Measurements from ENCODE around the gene MAP3K10. TPM values are rescaled to one million over a fixed set of nuclear protein-coding genes. Genes with fewer than 3 reads are reported as not detected.
A peak's percentile ranks its signal among the peaks of the same experiment; 100 is the strongest.

Gene MAP3K10
- total RNA-seq, 1 experiment from 2014 or later = 11.2 TPM

- ChIA-PET CTCF (interaction anchor here (0.6 kb wide), 1 partner anchor 81 kb away, joined by 4 read pairs; no protein-coding TSS in a partner anchor), POLR2A (ENCODE audit: unreplicated experiment) (no interaction called here)
- H3K9ac ChIP-seq (ENCODE audit: low read length) = no peak overlapping the region
- peaks cover 24% of the 10 kb centered on the region for H3K4me1 ChIP-seq (ENCODE audit: insufficient read depth, low read length)
- H4K20me1 ChIP-seq (ENCODE audit: low read length) = no peaks in the 10 kb centered on the region
- no peak overlapping the region for H3K4me2 ChIP-seq (ENCODE audit: low read length)
- no peaks in the 10 kb centered on the region for H3K9me3 ChIP-seq (ENCODE audit: low read length)
- intact Hi-C loops (cut with micrococcal nuclease) = no loop called here
- TF ChIP-seq EZH2phosphoT487 (IDR thresholded peaks at IDR 0.05; ENCODE audit: borderline replicate concordance, low read length) (no peak), CTCF (conservative IDR thresholded peaks at IDR 0.05; ENCODE audit: low read depth, low read length) (no peak), EZH2 (IDR thresholded peaks at IDR 0.05; ENCODE audit: low read length, unreplicated experiment) (no peak)
- no peaks in the 10 kb centered on the region for H3K9me2 ChIP-seq (replicated peaks; ENCODE audit: low read length)
- peak overlapping the region; percentile 81; the same call in 1 of the 2 replicates for H3K27ac ChIP-seq (ENCODE audit: low read length)
- BruUV-seq (replicated peaks) = no TSS peak
- H3F3A ChIP-seq (ENCODE audit: low read length, unreplicated experiment) = no peaks in the 10 kb centered on the region
- H3K79me2 ChIP-seq (ENCODE audit: low read length) = no peaks in the 10 kb centered on the region
- no peaks in the 10 kb centered on the region for H3K36me3 ChIP-seq (ENCODE audit: low read depth, low read length)
- no peak overlapping the region for H2AFZ ChIP-seq (ENCODE audit: low read length)
- ATAC-seq (no peak), DNase-seq (no peak)
- H3K27me3 ChIP-seq (ENCODE audit: low read length) = no peaks in the 10 kb centered on the region
- no peak overlapping the region for H3K4me3 ChIP-seq (ENCODE audit: low read length)
Measured at GRCh38 chr19:40220674-40221073, 29.4 kb downstream of the MAP3K10 start.

GRCh38 chr19:40221858-40222619 is 30.8 kb downstream of the MAP3K10 start:
- H3K9me2 ChIP-seq (replicated peaks; ENCODE audit: low read length) = no peaks in the 10 kb centered on the region
- H3K36me3 ChIP-seq (ENCODE audit: low read depth, low read length) = no peaks in the 10 kb centered on the region
- intact Hi-C loops (cut with micrococcal nuclease) = no loop called here
- peak; percentile 79 for TF ChIP-seq CTCF (conservative IDR thresholded peaks at IDR 0.05; ENCODE audit: low read depth, low read length)
- TF ChIP-seq EZH2phosphoT487 (IDR thresholded peaks at IDR 0.05; ENCODE audit: borderline replicate concordance, low read length) = no peak
- peak; percentile 55 for ATAC-seq
- H2AFZ ChIP-seq (ENCODE audit: low read length) = no peak overlapping the region
- H3K27me3 ChIP-seq (ENCODE audit: low read length) = no peaks in the 10 kb centered on the region
- no TSS peak for BruUV-seq (replicated peaks)
- H3K79me2 ChIP-seq (ENCODE audit: low read length) = no peaks in the 10 kb centered on the region
- H3K4me3 ChIP-seq (ENCODE audit: low read length) = no peak overlapping the region
- H3K4me1 ChIP-seq (ENCODE audit: insufficient read depth, low read length) = peaks cover 26% of the 10 kb centered on the region
- DNase-seq = peak; percentile 87
- POLR2A ChIA-PET (ENCODE audit: unreplicated experiment) = no interaction called here
- CTCF ChIA-PET = no interaction called here
- H3K9me3 ChIP-seq (ENCODE audit: low read length) = no peaks in the 10 kb centered on the region
- no peak overlapping the region for H3K27ac ChIP-seq (ENCODE audit: low read length)
- no peak overlapping the region for H3K9ac ChIP-seq (ENCODE audit: low read length)
- H3F3A ChIP-seq (ENCODE audit: low read length, unreplicated experiment) = no peaks in the 10 kb centered on the region
- H4K20me1 ChIP-seq (ENCODE audit: low read length) = no peaks in the 10 kb centered on the region
- H3K4me2 ChIP-seq (ENCODE audit: low read length) = no peak overlapping the region

- TF ChIP-seq CTCF (conservative IDR thresholded peaks at IDR 0.05; ENCODE audit: low read depth, low read length) (no peak), EZH2 (IDR thresholded peaks at IDR 0.05; ENCODE audit: low read length, unreplicated experiment) (no peak)
- Histone ChIP-seq H3K27ac (ENCODE audit: low read length) (no peak overlapping the region), H3K9me2 (replicated peaks; ENCODE audit: low read length) (no peaks in the 10 kb centered on the region), H3K36me3 (ENCODE audit: low read depth, low read length) (no peaks in the 10 kb centered on the region), H3K79me2 (ENCODE audit: low read length) (no peaks in the 10 kb centered on the region), H4K20me1 (ENCODE audit: low read length) (no peaks in the 10 kb centered on the region), H3K27me3 (ENCODE audit: low read length) (no peaks in the 10 kb centered on the region), H3K9me3 (ENCODE audit: low read length) (no peaks in the 10 kb centered on the region), H2AFZ (ENCODE audit: low read length) (peak overlapping the region; percentile 55; the same call in 1 of the 2 replicates), H3K4me1 (ENCODE audit: insufficient read depth, low read length) (peaks cover 19% of the 10 kb centered on the region), H3K4me2 (ENCODE audit: low read length) (peak overlapping the region; percentile 38; the same call in 1 of the 2 replicates), H3F3A (ENCODE audit: low read length, unreplicated experiment) (no peaks in the 10 kb centered on the region), H3K9ac (ENCODE audit: low read length) (no peak overlapping the region), H3K4me3 (ENCODE audit: low read length) (no peak overlapping the region)
- peak; percentile 51 for DNase-seq
- CTCF ChIA-PET = no interaction called here
- no TSS peak for BruUV-seq (replicated peaks)
- intact Hi-C loops (cut with micrococcal nuclease) = no loop called here
- POLR2A ChIA-PET (ENCODE audit: unreplicated experiment) = no interaction called here
- ATAC-seq = peak; percentile 12
Measured at GRCh38 chr19:40223135-40223822, 32.1 kb downstream of the MAP3K10 start.
